Type B pancreatic cell (in vitro differentiated cells): ENCODE measurements around the gene ICAM3. TPM values are rescaled to one million over a fixed set of nuclear protein-coding genes. Genes with fewer than 3 reads are reported as not detected.

ENCODE experiments used
- DNase-seq: peaks from one replicate; pipeline ENCODE4 v3.0.0; 2021; ENCODE audit warnings: mixed read lengths; ENCODE audit not compliant: unreplicated experiment; ENCODE audit errors: extremely low spot score
- H3K27ac Mint-ChIP-seq: 2 replicates; pipeline ENCODE4 v1.8.0; 2021; ENCODE audit warnings: mild to moderate bottlenecking, mixed read lengths
- H3K27me3 Mint-ChIP-seq: 2 replicates; pipeline ENCODE4 v1.8.0; 2021; ENCODE audit warnings: mixed read lengths
- H3K36me3 Mint-ChIP-seq: 2 replicates; pipeline ENCODE4 v1.8.0; 2021; ENCODE audit warnings: mixed read lengths
- H3K4me1 Mint-ChIP-seq: one replicate; pipeline ENCODE4 v1.8.0; 2021; ENCODE audit warnings: mixed read lengths; ENCODE audit not compliant: unreplicated experiment
- H3K4me3 Mint-ChIP-seq: 2 replicates; pipeline ENCODE4 v1.8.0; 2021; ENCODE audit warnings: mild to moderate bottlenecking, mixed read lengths
- H3K9me3 Mint-ChIP-seq: 2 replicates; pipeline ENCODE4 v1.8.0; 2021; ENCODE audit warnings: mixed read lengths
- CTCF ChIP-seq: fragments of 200-600 bp; sonication (generic); conservative IDR thresholded peaks from 2 replicates; pipeline ENCODE4 v1.5.0; 2021; ENCODE audit warnings: antibody characterized with exemption, mild to moderate bottlenecking
- total RNA-seq: library from RNA; stranded (reverse); gene quantifications from 2 replicates; pipeline ENCODE4 v1.2.1, GENCODE V29; 2021; ENCODE audit warnings: low replicate concordance

ICAM3 gene
- total RNA-seq, 1 donor from 2014 or later: 8.2 TPM

GRCh38 chr19:10325732-10326131 lies 13.7 kb downstream of the ICAM3 start:
- H3K27me3 Mint-ChIP-seq: no peaks in the 10 kb centered on the region
- no peak for DNase-seq
- no peaks in the 10 kb centered on the region for H3K9me3 Mint-ChIP-seq
- no peaks in the 10 kb centered on the region for H3K4me1 Mint-ChIP-seq
- no peak overlapping the region for H3K4me3 Mint-ChIP-seq
- H3K27ac Mint-ChIP-seq: no peak overlapping the region
- no peak for TF ChIP-seq CTCF
- peaks cover 10% of the 10 kb centered on the region for H3K36me3 Mint-ChIP-seq

- Mint-ChIP-seq H3K4me1 (no peaks in the 10 kb centered on the region), H3K9me3 (no peaks in the 10 kb centered on the region), H3K36me3 (peaks cover 10% of the 10 kb centered on the region), H3K4me3 (no peak overlapping the region), H3K27ac (peak overlapping the region; percentile 6), H3K27me3 (no peaks in the 10 kb centered on the region)
- no peak for DNase-seq
- TF ChIP-seq CTCF: no peak
Measured at GRCh38 chr19:10321874-10322835, 17.3 kb downstream of the ICAM3 start.

- Mint-ChIP-seq H3K9me3 (no peaks in the 10 kb centered on the region), H3K36me3 (peaks cover 10% of the 10 kb centered on the region), H3K27ac (no peak overlapping the region), H3K4me1 (no peaks in the 10 kb centered on the region), H3K27me3 (no peaks in the 10 kb centered on the region), H3K4me3 (no peak overlapping the region)
- no peak for DNase-seq
- no peak for TF ChIP-seq CTCF
Measured at GRCh38 chr19:10321417-10321797, 18.0 kb downstream of the ICAM3 start.

DNA sequence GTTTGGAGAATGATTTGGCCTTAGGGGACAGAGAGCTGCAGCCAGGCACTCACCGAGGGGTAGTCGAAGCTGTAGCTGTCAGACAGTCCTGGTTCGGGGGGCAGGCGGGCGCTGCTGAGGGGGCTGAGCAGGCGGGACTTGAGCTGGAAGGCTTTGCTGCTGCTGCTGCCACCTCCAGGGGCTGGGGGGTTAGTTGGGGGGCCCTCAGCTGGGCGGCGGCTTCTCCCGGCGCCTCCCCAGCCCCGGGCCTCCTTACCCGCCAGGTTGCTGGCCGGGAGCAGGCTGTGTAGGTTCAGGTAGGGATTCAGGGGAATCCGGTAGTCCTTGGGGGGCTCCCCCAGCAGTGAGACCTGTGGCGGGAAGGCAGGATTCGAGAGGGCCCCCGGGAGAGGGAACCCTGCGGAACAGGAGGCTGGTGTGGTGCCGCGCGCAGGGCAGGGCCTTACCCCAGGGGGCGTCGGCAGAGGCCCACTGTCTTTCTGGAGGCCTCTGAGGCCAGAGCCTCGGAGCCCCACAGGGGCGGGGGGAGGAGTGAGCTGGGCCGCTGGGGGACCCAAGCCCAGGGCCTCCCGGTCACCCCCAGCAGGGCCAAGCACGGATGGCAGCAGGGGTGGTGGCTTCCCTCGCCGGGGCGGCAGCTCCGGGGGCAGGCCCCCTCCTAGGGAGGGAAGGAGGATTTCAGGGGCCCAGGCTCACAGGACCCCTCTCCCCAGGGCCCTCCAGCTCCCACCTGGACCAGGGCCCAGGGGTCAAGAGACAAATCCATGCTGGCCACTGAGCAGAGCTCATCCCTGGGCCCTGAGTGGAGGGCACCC lies 18.6 kb downstream of the ICAM3 start:
- Mint-ChIP-seq H3K9me3 (no peaks in the 10 kb centered on the region), H3K36me3 (peaks cover 12% of the 10 kb centered on the region)
- no peak for TF ChIP-seq CTCF

DNA sequence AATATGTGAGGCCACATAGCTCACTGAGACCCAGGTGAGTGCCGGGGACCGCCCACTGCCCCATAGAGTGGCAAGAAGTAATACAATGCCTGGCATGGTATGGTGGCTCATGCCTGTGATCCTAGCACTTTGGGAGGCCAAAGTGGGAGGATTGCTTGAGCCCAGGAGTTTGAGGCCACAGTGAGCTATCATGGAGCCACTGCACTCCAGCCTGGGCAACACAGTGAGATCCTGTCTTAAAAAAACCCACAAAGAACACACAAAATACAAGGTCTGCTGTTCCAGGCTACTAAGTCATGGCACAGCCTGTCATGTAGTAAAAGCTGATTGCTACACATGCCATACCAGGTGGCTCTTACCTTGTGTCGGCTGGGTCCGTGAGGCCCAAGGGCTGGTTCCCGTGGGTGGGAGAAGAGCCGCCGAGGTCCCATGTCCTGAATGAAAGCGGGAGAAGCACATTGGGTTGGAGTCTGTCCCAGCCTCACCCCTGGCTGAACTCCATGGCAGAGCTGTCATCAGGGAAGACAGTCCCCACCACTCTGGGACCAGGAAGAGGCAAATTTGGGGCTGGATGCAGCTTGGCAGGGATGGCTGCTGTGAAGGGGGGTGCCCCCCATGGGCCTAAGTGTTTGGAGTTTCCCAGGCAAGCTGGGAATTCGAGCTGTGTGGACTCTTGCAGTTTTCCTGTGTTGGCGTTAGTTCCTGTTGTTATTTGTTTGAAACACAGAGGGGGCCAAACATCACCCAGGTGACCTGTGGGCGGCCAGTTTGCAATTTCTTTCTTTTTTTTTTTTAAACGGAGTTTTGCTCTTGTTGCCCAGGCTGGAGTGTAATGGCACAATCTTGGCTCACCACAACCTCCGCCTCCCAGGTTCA lies 20.4 kb downstream of the ICAM3 start:
- H3K27ac Mint-ChIP-seq: no peak overlapping the region
- DNase-seq: no peak
- no peak for TF ChIP-seq CTCF
- no peak overlapping the region for H3K4me3 Mint-ChIP-seq
- no peaks in the 10 kb centered on the region for H3K27me3 Mint-ChIP-seq
- no peaks in the 10 kb centered on the region for H3K9me3 Mint-ChIP-seq
- peaks cover 13% of the 10 kb centered on the region for H3K36me3 Mint-ChIP-seq
- peaks cover 14% of the 10 kb centered on the region for H3K4me1 Mint-ChIP-seq

More for the DNA sequence above, 18.6 kb downstream of the ICAM3 start:
- Mint-ChIP-seq H3K4me3 (no peak overlapping the region), H3K27me3 (no peaks in the 10 kb centered on the region), H3K27ac (no peak overlapping the region), H3K4me1 (peaks cover 5% of the 10 kb centered on the region)
- no peak for DNase-seq
